CD4-positive, alpha-beta T cell treated with Interleukin-4 for 1 hour (primary cell): Measurements from ENCODE around the gene PWWP2B.
"Not testable (repeated sequence)": the region's sequence is repeated elsewhere in the genome, so short reads cannot be mapped to it uniquely, and the experiment has no call there.

Experiments
- DNase-seq, 2 donors: peaks; one replicate each; pipeline ENCODE4 v3.0.0-alpha.2; 2020 to 2022

PWWP2B gene

GRCh38 chr10:132435320-132435719, 38.3 kb downstream of the PWWP2B start:
- not testable (repeated sequence) for DNase-seq

DNA sequence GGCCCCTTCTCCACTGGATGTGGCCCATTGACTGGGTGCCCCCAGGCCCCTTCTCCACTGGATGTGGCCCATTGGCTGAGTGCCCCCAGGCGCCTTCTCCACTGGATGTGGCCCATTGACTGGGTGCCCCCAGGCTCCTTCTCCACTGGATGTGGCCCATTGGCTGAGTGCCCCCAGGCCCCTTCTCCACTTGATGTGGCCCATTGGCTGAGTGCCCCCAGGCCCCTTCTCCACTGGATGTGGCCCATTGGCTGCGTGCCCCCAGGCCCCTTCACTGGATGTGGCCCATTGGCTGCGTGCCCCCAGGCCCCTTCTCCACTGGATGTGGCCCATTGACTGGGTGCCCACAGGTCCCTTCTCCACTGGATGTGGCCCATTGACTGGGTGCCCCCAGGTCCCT, 39.1 kb downstream of the PWWP2B start:
- not testable (repeated sequence) for DNase-seq

DNA sequence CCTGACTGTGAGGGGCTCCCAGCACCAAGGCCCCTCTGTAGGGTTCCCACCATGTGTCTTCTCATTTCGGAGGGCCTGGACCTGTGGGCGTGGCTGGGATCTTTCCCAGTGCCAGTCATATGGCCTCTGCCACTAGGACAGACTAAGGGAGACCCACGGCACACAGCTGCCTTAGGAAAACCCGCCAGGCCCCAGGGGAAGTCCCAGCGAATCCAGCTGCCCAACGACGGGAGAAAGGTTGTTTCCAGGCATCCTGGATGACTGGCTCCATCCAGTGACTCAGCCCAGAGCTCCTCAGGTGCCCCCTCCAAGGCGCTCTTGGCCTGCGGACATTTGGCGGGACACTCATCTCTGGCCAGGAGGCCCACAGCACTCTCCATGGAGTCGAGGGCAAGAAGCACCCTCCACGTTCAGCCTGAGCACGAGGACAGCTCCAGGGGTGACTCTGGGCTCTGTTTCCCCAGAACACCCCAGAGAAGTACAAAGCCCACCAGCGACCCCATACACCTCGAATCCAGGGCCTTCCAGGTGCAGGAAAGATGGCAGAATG, 39.9 kb downstream of the PWWP2B start:
- DNase-seq: no peak

DNA sequence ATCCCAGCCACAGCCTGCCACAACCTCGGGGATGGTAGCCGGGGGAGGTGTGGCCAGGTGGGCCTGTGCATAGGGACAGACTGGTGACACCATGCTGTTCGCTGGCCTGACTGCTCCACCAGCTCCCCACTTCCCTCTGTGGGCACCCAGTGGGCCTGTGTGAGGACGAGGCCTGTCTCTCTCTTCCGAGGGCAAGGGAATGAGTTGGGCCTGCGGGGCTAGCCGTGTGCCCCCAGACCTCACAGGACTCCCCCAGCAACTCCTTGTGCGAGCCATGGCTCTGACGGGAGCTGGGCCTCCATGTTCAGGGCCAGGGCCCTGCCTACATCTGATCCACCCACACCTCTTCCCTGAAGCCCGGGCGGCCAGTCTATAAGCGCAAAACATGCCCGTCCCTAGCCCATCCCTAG, 40.5 kb downstream of the PWWP2B start:
- DNase-seq: no peak

- DNase-seq: no peak
Measured at GRCh38 chr10:132438091-132439024, 41.4 kb downstream of the PWWP2B start.

DNA sequence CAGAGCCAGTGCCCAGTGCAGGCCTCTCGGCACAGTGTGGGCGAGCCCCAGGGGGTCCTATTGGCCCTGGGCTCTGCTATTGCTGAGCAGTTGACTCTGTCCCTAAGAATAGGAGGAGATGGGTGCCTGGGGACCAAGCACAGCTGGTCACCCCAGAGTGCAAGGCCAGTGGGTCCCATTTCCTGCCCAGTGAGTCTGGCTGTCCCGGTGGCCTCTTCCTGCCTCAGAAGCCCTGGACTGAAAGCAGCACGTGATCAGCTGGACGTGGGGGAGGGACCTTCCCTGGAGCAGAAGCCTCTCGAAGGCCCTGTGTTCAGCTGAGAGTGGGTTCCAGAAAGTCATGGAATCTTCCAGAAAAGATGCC, 42.0 kb downstream of the PWWP2B start:
- no peak for DNase-seq

- no peak for DNase-seq
Measured at GRCh38 chr10:132439424-132440163, 42.6 kb downstream of the PWWP2B start.

DNA sequence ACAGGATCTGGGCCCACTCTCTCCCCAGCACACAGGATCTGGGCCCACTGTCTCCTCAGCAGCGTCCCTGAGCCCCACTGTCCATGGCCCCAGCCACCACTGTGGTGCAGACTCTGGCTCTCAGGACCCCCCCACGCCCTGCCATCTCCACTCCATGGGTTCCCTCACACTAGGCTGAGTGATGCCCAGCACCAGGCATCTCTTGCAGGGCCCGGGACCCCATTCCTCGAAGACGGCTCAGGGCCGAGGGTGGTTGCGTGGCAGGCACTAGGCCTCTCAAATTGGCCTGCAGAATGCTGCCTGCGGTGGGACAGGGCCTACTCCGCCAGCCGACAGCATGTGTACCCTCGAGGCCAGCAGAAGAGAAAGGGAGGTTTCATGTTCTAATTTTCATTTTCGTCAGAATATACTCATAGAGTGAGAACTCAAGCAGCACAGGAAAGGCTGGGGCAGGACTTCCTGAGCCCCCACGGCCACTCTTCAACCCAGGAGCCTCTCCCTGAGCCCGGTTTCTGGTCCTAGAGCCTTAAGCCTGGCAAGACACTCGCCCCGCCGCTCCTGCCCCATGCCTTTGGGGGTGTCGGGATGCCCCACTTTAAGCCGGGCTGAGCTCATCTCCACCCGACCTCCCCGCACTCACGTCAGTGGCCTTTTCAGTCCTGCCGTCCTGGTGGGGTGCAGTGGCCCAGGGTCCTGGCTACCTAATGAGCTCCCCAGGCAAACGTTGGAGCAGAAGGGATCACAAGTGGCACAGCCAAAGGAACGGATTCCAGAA, 44.0 kb downstream of the PWWP2B start:
- DNase-seq: no peak

DNA sequence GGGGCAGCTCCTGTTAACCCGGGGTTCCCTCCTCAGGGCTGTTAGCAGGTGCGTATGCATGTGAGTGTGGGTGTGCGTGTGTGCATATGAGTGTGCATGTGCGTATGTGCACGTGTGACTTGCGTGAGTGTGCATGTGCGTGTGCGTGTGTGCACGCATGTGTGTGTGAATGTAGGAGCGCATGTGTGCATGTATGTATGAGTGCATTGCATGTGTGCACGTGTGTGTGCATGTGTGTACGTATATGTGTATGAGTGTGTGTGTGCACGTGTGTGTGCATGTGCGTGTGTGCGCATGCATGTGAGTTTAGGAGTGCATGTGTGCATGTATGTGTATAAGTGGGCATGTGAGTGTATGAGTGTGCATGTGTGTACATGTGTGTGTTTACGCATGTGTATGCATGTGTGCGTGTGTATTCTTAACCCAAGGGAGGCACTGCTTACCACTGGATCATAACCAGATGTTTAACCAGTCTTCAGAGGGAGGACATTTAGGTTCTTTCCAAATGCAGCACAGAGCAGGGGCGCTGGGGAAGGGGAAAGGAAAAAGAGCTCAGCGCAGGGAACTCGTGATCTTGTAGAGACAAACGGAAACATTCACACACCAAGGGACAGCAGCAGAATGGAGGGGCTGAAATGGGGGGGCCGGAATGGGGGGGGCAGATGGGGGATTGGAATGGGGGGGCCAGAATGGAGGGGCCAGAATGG, 45.0 kb downstream of the PWWP2B start:
- DNase-seq: no peak

GRCh38 chr10:132442636-132443035, 45.6 kb downstream of the PWWP2B start:
- no peak for DNase-seq

DNA sequence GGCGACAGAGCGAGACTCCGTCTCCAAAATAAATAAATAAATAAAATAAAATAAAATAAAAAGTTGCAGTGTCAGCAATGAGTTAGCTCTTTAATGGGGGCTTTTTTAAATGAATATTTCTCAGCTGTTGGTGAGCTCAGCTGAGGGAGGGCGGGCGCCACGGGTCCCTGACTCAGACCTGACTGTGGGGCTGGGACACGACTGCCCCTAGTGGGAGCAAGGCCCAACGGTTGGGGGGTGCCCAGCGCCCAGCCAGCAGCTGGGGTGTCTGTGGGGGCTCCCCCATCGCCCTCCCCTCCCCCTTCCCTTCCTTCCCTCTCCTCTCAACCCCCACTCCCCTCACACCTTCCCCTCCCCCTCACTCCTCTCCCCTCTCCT, 46.6 kb downstream of the PWWP2B start:
- peak; percentile 79 to 85 for DNase-seq

GRCh38 chr10:132443983-132444876, 47.2 kb downstream of the PWWP2B start:
- DNase-seq: peak in 1 of 2 donors; percentile 40

DNA sequence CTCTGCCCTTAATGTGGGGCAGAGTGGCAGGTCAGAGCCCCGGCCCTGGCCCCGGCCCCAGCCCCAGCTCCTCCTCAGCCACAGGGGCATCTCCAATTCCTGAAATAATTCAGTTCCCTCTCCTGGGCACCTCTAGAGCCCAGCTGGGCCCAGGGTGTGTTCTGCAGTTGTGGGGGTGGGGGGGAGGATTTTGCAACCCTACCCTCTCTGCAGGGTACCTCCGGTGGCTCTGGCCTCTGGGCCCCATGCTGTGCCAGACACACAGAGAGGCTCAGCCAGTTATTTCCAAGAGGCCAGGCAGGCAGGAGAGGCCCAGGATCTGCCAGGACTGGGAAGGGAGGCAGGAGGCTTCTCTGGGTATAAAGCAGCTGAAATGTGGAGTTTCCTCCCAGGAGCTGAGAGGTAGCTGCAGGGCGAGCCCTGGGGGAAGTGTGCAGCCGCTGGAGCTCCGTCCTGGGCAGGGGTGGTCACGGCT, 47.9 kb downstream of the PWWP2B start:
- no peak for DNase-seq

DNA sequence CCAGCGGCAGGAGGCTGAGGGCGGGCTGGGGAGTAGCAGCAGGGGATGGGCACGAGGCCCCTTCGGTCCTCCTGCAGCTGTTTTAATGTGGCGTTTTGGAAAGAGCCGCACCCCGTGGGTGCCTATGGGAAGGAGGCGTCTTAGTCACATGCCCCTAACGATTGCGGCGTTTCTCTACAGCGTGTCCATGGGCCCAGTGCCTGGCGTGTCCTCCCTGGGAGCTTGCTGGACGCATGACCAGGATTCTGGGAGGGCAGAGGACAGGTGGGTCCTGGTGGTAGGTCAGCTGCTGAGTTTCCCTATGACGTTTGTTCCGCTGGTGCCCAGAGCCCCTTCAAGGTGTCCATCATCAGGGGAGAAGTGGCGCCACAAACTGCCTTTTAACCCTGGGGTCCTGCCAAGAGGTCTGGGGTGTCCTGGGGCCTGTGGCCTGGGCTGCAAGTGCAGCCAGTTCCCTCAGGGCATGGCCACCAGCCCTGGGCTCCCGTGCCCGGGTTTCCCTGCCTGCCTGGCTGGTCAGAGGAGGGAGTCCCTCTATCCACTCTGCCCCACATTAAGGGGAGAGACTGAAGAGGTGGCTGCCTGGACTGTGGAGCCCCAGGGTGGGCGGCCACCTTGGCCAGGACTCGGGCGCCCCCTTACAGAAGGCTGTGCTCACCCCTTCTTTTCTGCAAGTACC, 48.7 kb downstream of the PWWP2B start:
- no peak for DNase-seq

- DNase-seq: no peak
Measured at GRCh38 chr10:132446195-132446581, 49.2 kb downstream of the PWWP2B start.

DNA sequence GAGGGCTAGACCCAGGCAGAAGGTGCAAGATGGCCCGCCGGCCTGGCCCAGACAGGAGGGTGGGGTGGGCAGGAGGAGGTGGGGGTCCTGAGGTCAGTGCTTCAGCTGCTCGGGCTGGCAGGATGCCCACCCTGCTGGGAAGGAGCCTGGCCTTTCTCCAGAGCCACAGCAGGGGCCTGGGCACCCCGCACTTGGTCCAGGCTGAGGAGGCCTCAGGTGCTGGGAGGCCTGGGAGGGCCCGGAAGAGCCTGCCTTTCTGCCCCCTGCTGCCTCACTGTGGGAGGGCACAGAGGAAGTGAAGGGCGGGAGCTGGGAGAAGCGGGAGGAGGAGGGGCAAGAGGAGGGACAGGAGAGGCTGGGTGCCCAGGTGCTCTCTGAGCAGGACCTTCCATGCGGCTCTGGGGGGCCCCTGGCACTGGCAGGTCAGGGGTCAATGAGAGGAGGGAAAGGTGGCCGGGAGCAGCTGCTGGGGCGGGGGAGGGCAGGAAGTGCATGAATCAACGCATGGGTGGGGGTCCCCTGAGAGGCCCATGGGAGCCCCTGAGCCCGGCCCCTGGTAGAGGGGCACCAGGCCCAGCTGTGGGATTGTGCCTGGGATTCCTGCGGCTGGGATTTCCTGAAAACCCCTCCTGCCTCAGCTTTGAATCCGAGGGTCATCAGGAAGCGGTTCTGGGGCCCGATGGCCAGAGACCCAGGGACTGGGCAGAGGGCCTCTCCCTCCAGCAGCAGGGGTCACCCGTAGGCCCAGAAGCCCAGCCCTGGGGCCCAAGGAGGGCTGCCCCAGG, 49.9 kb downstream of the PWWP2B start:
- peak; percentile 76 to 77 for DNase-seq

DNA sequence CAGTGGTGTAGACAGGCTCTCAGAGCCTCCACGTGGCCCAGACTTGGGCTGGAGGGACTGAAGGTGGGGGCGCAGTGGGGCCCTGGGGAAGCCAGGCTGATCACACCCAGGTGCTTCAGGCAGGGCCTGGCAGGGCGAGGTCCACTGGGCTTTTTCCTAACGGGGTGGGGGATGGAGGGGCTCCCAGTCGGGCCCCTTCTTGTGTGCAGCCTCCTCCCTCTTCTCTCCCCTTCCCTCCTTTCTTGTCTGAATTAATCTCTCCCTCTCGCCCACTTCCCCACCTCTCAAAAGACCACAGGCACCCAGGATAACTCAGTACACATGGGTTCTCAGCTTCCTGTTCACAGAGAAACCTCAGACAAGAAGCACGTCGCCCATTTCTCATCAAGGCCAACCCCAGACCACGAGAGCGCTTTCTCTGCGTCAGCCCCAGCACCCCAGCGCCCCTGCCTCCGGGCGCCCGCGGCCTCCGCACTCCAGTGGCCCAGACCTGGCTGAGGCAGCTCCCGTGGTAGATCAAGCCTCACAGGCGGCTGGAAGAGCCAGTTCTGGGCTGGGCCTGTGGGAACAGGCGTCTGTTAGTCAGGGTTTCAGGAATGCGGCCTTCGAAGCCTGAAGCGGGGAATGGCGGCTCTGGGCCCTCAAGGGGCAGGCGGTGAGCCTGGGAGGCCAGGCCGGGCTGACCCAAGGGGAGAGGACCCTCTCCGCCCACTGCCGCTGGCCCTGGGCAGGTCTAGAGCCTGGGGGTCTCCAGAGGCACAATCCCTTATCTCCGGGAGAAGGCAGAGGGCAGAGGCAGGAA, 50.6 kb downstream of the PWWP2B start:
- DNase-seq: peak; percentile 83 to 85

DNA sequence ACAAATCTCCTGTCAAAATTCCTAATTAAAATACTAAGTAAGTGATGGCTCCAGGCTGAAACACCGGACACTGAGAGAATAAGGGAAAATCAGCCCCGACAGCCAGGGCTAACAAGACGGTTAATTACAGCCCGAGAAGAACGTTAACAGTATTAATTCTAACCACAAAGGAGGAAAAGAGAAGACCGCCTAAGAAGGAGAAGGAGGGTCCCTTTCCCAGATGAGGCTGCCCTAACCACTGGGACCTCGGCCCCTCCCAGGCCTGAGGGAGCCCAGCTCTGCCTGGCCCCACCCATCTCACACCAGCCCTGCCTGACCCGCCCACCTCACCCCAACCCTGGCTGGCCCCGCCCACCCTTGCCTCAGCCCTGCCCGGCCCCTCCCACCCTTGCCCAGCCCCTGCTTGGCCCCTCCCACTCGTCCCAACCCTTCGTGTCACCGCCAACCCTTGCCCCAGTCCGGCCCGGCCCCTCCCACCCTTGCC, 51.3 kb downstream of the PWWP2B start:
- peak; percentile 70 to 77 for DNase-seq
